GM18951 (cell line): ENCODE results near the gene MPC1L.

ENCODE experiments used
- POLR2A ChIP-seq: IDR thresholded peaks from 4 replicates; pipeline ENCODE4 v1.6.1; 2011; ENCODE audit warnings: mild to moderate bottlenecking; ENCODE audit not compliant: insufficient read length, insufficient read depth; ENCODE audit errors: extremely low read depth
- in situ Hi-C: fragments of 300-500 bp; cut with MboI; formaldehyde crosslinking; loops from one replicate; pipeline ENCODE4 v1.12.0; 2022; ENCODE audit warnings: low sequenced_read_pairs, mixed read lengths, inconsistent platforms; ENCODE audit not compliant: unreplicated experiment

Gene MPC1L

DNA sequence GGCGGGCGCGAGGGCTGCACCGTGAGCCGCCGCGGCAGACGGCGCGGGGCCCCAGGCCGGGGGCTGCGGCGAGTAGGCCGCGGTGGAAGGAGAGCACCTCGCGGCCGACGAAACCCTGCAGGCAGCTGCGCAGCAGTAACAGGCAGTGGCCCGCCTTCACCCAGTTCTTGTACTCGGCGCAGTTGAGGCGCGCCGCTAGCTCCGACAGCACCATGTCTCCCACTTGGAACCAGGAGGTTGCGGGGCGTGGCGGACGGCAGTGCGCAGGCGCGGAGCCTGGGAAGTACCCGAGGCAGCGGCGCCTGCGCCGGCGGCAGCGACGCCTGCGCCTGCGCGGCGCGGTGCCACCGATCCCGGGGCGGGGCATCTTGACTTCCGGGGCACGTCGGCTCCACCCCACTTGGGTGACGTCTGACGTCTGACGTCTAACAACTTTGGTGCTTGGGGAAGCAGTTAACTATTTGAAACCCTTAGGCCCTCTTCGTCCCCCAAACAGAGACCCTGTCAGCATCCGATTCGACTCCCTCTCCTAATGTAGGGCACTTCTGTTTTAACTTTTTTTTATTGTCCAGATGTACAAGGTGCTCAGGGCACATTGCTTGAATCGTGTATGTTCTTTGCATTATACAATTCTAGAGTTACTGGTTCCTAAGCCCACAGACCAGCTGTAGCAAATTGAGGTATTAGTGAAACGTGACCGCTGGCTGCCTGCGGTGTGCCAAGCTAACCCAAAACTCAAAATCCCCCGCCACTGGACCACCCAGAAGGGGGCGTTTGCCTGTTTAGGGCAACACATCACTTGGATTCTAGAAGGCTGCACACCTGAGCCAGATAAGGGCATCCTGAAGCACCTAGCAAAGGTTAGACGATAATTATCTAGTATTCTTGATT, 24.3 kb downstream of the MPC1L start, which contains the start of gene CXorf38:
TSS of gene CXorf38 (minus strand) at position 255 of the 891 bp plus-strand sequence. CDS start at position 214, 41 bp downstream.
- TF ChIP-seq POLR2A, result peak; percentile 84
- in situ Hi-C loops, result loop anchor here (10.0 kb wide), 1 partner anchor 843 kb away; no protein-coding TSS in a partner anchor

- in situ Hi-C loops, result loop anchor here (10.0 to 25.0 kb wide), 2 partner anchors 143 to 461 kb away; no protein-coding TSS in a partner anchor
- TF ChIP-seq POLR2A, result no peak
These were observed 28.5 kb downstream of the MPC1L start for GRCh38 chrX:40651620-40652223.

GRCh38 chrX:40652664-40653063, 29.4 kb downstream of the MPC1L start:
- no peak for TF ChIP-seq POLR2A
- in situ Hi-C loops, result loop anchor here (10.0 to 25.0 kb wide), 2 partner anchors 142 to 460 kb away; no protein-coding TSS in a partner anchor

GRCh38 chrX:40653535-40653934, 30.3 kb downstream of the MPC1L start:
- in situ Hi-C loops, result loop anchor here (10.0 to 25.0 kb wide), 2 partner anchors 141 to 459 kb away; no protein-coding TSS in a partner anchor

GRCh38 chrX:40660381-40660780, 37.2 kb downstream of the MPC1L start:
- in situ Hi-C loops, result loop anchor here (25.0 kb wide), 1 partner anchor 452 kb away; no protein-coding TSS in a partner anchor
- TF ChIP-seq POLR2A, result no peak

More at GRCh38 chrX:40653535-40653934, 30.3 kb downstream of the MPC1L start:
- no peak for TF ChIP-seq POLR2A

DNA sequence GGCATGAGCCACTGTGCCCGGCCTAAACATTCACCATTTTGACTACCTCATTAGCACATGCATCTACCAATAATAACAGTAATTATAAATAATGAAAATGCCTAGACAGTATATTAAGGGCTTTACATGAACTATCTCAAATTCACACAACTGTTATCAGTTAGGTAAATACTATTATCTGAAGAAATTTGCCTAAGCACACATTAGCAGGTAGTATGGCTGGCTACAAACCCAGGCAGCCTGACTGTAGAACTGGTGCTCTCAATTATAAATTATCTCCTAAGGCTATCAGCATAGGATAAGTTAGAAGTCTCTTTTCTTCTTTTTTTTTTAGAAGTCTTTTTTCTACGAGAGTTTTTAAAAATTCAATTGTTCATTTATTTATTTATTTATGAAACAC, 38.3 kb downstream of the MPC1L start:
- in situ Hi-C loops, result loop anchor here (25.0 kb wide), 1 partner anchor 451 kb away; no protein-coding TSS in a partner anchor

GRCh38 chrX:40663078-40663740, 40.0 kb downstream of the MPC1L start:
- in situ Hi-C loops, result loop anchor here (25.0 kb wide), 1 partner anchor 449 kb away; no protein-coding TSS in a partner anchor

More for the DNA sequence above, 38.3 kb downstream of the MPC1L start:
- TF ChIP-seq POLR2A, result no peak

DNA sequence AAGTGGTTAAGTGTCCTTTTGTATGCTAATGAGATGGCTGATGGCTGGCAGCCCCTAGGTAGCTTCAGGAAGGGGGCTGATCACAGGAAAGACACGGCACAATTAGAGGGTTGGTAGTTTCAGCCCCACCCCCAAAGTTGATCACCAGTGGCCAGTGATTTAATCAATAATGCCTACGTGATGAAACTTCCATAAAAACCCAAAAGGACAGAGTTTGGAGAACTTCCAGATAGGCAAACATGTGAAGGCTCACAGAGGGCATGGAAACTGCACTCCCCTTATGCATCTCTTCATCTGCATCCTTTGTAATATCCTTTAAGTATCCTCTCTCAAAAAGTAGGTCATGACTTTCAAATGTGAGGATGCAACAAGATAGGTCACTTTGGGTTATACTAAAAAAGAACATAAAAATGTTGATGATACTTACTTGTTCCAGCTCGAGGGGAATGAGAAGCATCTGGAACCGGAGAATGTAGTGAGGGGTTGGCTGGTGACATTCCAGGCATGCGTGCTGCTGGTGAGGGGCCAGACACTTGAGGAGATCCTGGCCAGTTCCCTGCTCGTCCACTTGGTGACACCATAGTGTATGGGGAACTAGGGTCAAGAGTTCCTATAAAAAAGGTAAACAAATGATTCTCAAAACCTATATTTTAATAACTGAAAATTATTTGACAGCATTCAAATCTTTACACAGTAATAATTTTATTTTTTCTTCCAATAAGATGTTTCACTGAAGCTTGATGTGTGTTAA, 40.8 kb downstream of the MPC1L start:
- TF ChIP-seq POLR2A, result no peak
- in situ Hi-C loops, result loop anchor here (25.0 kb wide), 1 partner anchor 448 kb away; no protein-coding TSS in a partner anchor

More at GRCh38 chrX:40663078-40663740, 40.0 kb downstream of the MPC1L start:
- no peak for TF ChIP-seq POLR2A

GRCh38 chrX:40671126-40671525, 47.9 kb downstream of the MPC1L start:
- no peak for TF ChIP-seq POLR2A
- in situ Hi-C loops, result loop anchor here (25.0 kb wide), 1 partner anchor 441 kb away; no protein-coding TSS in a partner anchor
